ENCODE results near the gene NDUFS6.

NDUFS6 gene

GRCh38 chr5:1818784-1819183, 17.6 kb downstream of the NDUFS6 start:
- DNase-seq: no peak

GRCh38 chr5:1819458-1819857, 18.3 kb downstream of the NDUFS6 start:
- DNase-seq: no peak

GRCh38 chr5:1820381-1820780, 19.2 kb downstream of the NDUFS6 start:
- DNase-seq: no peak

- no peak for DNase-seq
These were observed 19.7 kb downstream of the NDUFS6 start for GRCh38 chr5:1820926-1821325.

- no peak for DNase-seq
These were observed 20.7 kb downstream of the NDUFS6 start for GRCh38 chr5:1821862-1822261.

- no peak for DNase-seq
These were observed 22.3 kb downstream of the NDUFS6 start for GRCh38 chr5:1823381-1824034.

GRCh38 chr5:1824109-1824821, 23.1 kb downstream of the NDUFS6 start:
- no peak for DNase-seq

GRCh38 chr5:1824903-1825841, 24.0 kb downstream of the NDUFS6 start:
- DNase-seq: no peak

GRCh38 chr5:1826235-1826980, 25.2 kb downstream of the NDUFS6 start:
- DNase-seq: no peak

- no peak for DNase-seq
These were observed 26.0 kb downstream of the NDUFS6 start for GRCh38 chr5:1827025-1827885.

- no peak for DNase-seq
These were observed 26.7 kb downstream of the NDUFS6 start for GRCh38 chr5:1827886-1828397.

GRCh38 chr5:1830571-1831228, 29.5 kb downstream of the NDUFS6 start:
- DNase-seq: no peak

GRCh38 chr5:1831257-1831656, 30.1 kb downstream of the NDUFS6 start:
- no peak for DNase-seq

GRCh38 chr5:1831677-1832313, 30.6 kb downstream of the NDUFS6 start:
- DNase-seq: no peak

- no peak for DNase-seq
These were observed 31.5 kb downstream of the NDUFS6 start for GRCh38 chr5:1832511-1833250.

GRCh38 chr5:1833264-1834021, 32.2 kb downstream of the NDUFS6 start:
- no peak for DNase-seq

GRCh38 chr5:1834022-1834551, 32.9 kb downstream of the NDUFS6 start:
- no peak for DNase-seq

GRCh38 chr5:1834721-1835429, 33.7 kb downstream of the NDUFS6 start:
- DNase-seq: no peak
